SK-N-SH (cell line): ENCODE measurements around the gene ZNF865.

Source experiments
- CTCF ChIP-seq: fragments of 200-600 bp; sonication (generic); IDR thresholded peaks from 2 replicates; pipeline ENCODE4 v1.6.1; 2017; ENCODE audit warnings: antibody characterized with exemption, mild to moderate bottlenecking, moderate library complexity
- EZH2phosphoT487 ChIP-seq: fragments of 200-600 bp; sonication (generic); IDR thresholded peaks from 2 replicates; pipeline ENCODE4 v1.6.1; 2017; ENCODE audit warnings: low read depth, mixed run types, mild to moderate bottlenecking, antibody characterized with exemption, moderate library complexity, borderline replicate concordance
- FOXM1 ChIP-seq: IDR thresholded peaks from 2 replicates; pipeline ENCODE4 v1.4.0; 2012; ENCODE audit warnings: low read depth, mild to moderate bottlenecking
- IRF3 ChIP-seq: fragments of 150-350 bp; IDR thresholded peaks from 2 replicates; pipeline ENCODE4 v1.6.1; 2016; ENCODE audit warnings: mild to moderate bottlenecking, low read depth, low read length
- NFIC ChIP-seq: IDR thresholded peaks from 2 replicates; pipeline ENCODE4 v1.4.0; 2012; ENCODE audit warnings: borderline replicate concordance
- SMC3 ChIP-seq: IDR thresholded peaks from 2 replicates; pipeline ENCODE4 v1.6.1; 2012; ENCODE audit warnings: low read depth, low read length, improper control_type of control experiment
- YY1 ChIP-seq: IDR thresholded peaks from 2 replicates; pipeline ENCODE4 v1.4.0; 2012; ENCODE audit warnings: low read depth, mild to moderate bottlenecking

- TF ChIP-seq CTCF (no peak), SMC3 (no peak), EZH2phosphoT487 (no peak), NFIC (no peak), FOXM1 (no peak), IRF3 (no peak), YY1 (no peak)
Measured at GRCh38 chr19:55656988-55657747, 51.7 kb downstream of the ZNF865 start.
